SK-N-SH (cell line): ENCODE results near the gene ZNF90. TPM values are rescaled to one million over a fixed set of nuclear protein-coding genes. Genes with fewer than 3 reads are reported as not detected.

Experiments used
- CTCF ChIA-PET: fragments of 300-600, 350-600 bp; formaldehyde crosslinking; extraction: SDS; loops from one replicate; lab custom pipeline; 2021; lab: Yijun Ruan, JAX
- POLR2A ChIA-PET: fragments of 350-600 bp; sonication (Branson Sonifier 250); formaldehyde crosslinking; extraction: SDS; loops from one replicate; lab custom pipeline; 2020; ENCODE audit warnings: antibody characterized with exemption, inconsistent platforms; lab: Yijun Ruan, JAX
- DNase-seq: peaks from one replicate; pipeline ENCODE4 v3.0.0; 2012
- H2AFZ ChIP-seq: fragments of 200-600 bp; sonication (generic); 2 replicates; pipeline ENCODE4 v1.8.1; 2016; ENCODE audit warnings: antibody characterized with exemption, mild to moderate bottlenecking, low read depth
- H3F3A ChIP-seq: fragments of 200-600 bp; sonication (generic); replicated peaks from 2 replicates; pipeline ENCODE3; 2016; ENCODE audit warnings: antibody characterized with exemption, mild to moderate bottlenecking; ENCODE audit not compliant: insufficient read depth
- H3K27ac ChIP-seq, 2 experiments: fragments of 200-500 bp in 1 of 2; fragments of 200-600 bp in 1 of 2; sonication (Bioruptor generic) in 1 of 2; sonication (generic), shearing (Covaris generic) in 1 of 2; 2 replicates each; pipeline versions ENCODE4 v1.5.1 to v1.6.1; 2014 to 2016; ENCODE audit warnings: low read depth in 2 of 2, inconsistent platforms in 1 of 2, low read length in 1 of 2, mild to moderate bottlenecking in 1 of 2, mixed read lengths in 1 of 2
- H3K27me3 ChIP-seq: fragments of 200-600 bp; sonication (generic), shearing (Covaris generic); 2 replicates; pipeline ENCODE4 v1.6.1; 2016; ENCODE audit warnings: mixed run types; ENCODE audit not compliant: insufficient read depth
- H3K36me3 ChIP-seq, 2 experiments: fragments of 200-500 bp in 1 of 2; fragments of 200-600 bp in 1 of 2; sonication (Bioruptor generic) in 1 of 2; sonication (generic) in 1 of 2; replicated peaks in 1 of 2; 2 replicates each; pipeline versions ENCODE3 to v1.5.1; 2014 to 2016; ENCODE audit warnings: low read length in 1 of 2, mild to moderate bottlenecking in 1 of 2; ENCODE audit not compliant: insufficient read depth in 2 of 2, control insufficient read depth in 1 of 2
- H3K4me1 ChIP-seq, 2 experiments: fragments of 200-500 bp in 1 of 2; fragments of 200-600 bp in 1 of 2; sonication (Bioruptor generic) in 1 of 2; sonication (generic), shearing (Covaris generic) in 1 of 2; 2 replicates each; pipeline versions ENCODE4 v1.5.1 to v1.6.1; 2014 to 2016; ENCODE audit warnings: low read depth in 1 of 2, low read length in 1 of 2, mixed run types in 1 of 2; ENCODE audit not compliant: insufficient read depth in 2 of 2, control insufficient read depth in 1 of 2
- H3K4me2 ChIP-seq: fragments of 200-600 bp; sonication (generic), shearing (Covaris generic); 2 replicates; pipeline ENCODE4 v1.6.1; 2017; ENCODE audit warnings: mixed run types
- H3K4me3 ChIP-seq, 2 experiments: fragments of 200-500 bp in 1 of 2; fragments of 200-600 bp in 1 of 2; sonication (Bioruptor generic) in 1 of 2; sonication (generic), shearing (Covaris generic) in 1 of 2; 2 replicates each; pipeline versions ENCODE4 v1.5.1 to v1.8.1; 2014 to 2016; ENCODE audit warnings: low read depth in 2 of 2, inconsistent platforms in 1 of 2, low read length in 1 of 2, mild to moderate bottlenecking in 1 of 2, mixed read lengths in 1 of 2, moderate library complexity in 1 of 2
- H3K79me2 ChIP-seq: fragments of 200-600 bp; sonication (generic); 2 replicates; pipeline ENCODE4 v1.8.1; 2017; ENCODE audit warnings: mild to moderate bottlenecking; ENCODE audit not compliant: insufficient read depth
- H3K9ac ChIP-seq: fragments of 200-600 bp; sonication (generic); 2 replicates; pipeline ENCODE4 v1.6.1; 2017; ENCODE audit warnings: mixed run types
- H3K9me2 ChIP-seq: fragments of 200-600 bp; sonication (generic); 2 replicates; pipeline ENCODE4 v1.6.1; 2017; ENCODE audit warnings: mixed run types
- H3K9me3 ChIP-seq: fragments of 200-600 bp; sonication (generic); 2 replicates; pipeline ENCODE4 v1.6.1; 2017; ENCODE audit warnings: mixed run types, mild to moderate bottlenecking, moderate library complexity
- H4K20me1 ChIP-seq: fragments of 200-600 bp; sonication (generic); 2 replicates; pipeline ENCODE4 v1.6.1; 2017; ENCODE audit warnings: mild to moderate bottlenecking, mixed run types; ENCODE audit not compliant: insufficient read depth
- CTCF ChIP-seq: fragments of 200-600 bp; sonication (generic); IDR thresholded peaks from 2 replicates; pipeline ENCODE4 v1.6.1; 2017; ENCODE audit warnings: antibody characterized with exemption, mild to moderate bottlenecking, moderate library complexity
- ELF1 ChIP-seq: IDR thresholded peaks from 2 replicates; pipeline ENCODE4 v1.4.0; 2012
- EZH2phosphoT487 ChIP-seq: fragments of 200-600 bp; sonication (generic); IDR thresholded peaks from 2 replicates; pipeline ENCODE4 v1.6.1; 2017; ENCODE audit warnings: low read depth, mixed run types, mild to moderate bottlenecking, antibody characterized with exemption, moderate library complexity, borderline replicate concordance
- FOSL2 ChIP-seq: IDR thresholded peaks from 2 replicates; pipeline ENCODE4 v1.4.0; 2012; ENCODE audit warnings: low read depth, mild to moderate bottlenecking, moderate library complexity, borderline replicate concordance
- FOXM1 ChIP-seq: IDR thresholded peaks from 2 replicates; pipeline ENCODE4 v1.4.0; 2012; ENCODE audit warnings: low read depth, mild to moderate bottlenecking
- GATA2 ChIP-seq: sonication (generic); formaldehyde crosslinking; IDR thresholded peaks from 2 replicates; pipeline ENCODE4 v1.5.0; 2020; ENCODE audit warnings: mild to moderate bottlenecking, missing genetic modification reagents
- IRF3 ChIP-seq: fragments of 150-350 bp; IDR thresholded peaks from 2 replicates; pipeline ENCODE4 v1.6.1; 2016; ENCODE audit warnings: mild to moderate bottlenecking, low read depth, low read length
- JUND ChIP-seq: IDR thresholded peaks from 2 replicates; pipeline ENCODE4 v1.4.0; 2012
- MAX ChIP-seq: IDR thresholded peaks from 2 replicates; pipeline ENCODE4 v1.4.0; 2012; ENCODE audit warnings: low read depth
- MXI1 ChIP-seq: IDR thresholded peaks from 2 replicates; pipeline ENCODE4 v1.6.1; 2012; ENCODE audit warnings: mild to moderate bottlenecking, low read depth, low read length, improper control_type of control experiment
- NFIC ChIP-seq: IDR thresholded peaks from 2 replicates; pipeline ENCODE4 v1.4.0; 2012; ENCODE audit warnings: borderline replicate concordance
- RAD21 ChIP-seq: IDR thresholded peaks from 2 replicates; pipeline ENCODE4 v1.6.1; 2012; ENCODE audit warnings: mild to moderate bottlenecking, low read length
- SIN3A ChIP-seq: IDR thresholded peaks from 2 replicates; pipeline ENCODE4 v1.6.1; 2012; ENCODE audit warnings: low read depth, mild to moderate bottlenecking, low read length, moderate library complexity, borderline replicate concordance
- TCF12 ChIP-seq: IDR thresholded peaks from 2 replicates; pipeline ENCODE4 v1.4.0; 2012
- USF1 ChIP-seq: IDR thresholded peaks from 2 replicates; pipeline ENCODE4 v1.4.0; 2012; ENCODE audit warnings: low read depth, borderline replicate concordance
- YY1 ChIP-seq: IDR thresholded peaks from 2 replicates; pipeline ENCODE4 v1.4.0; 2012; ENCODE audit warnings: low read depth, mild to moderate bottlenecking
- ZBTB33 ChIP-seq: IDR thresholded peaks from 2 replicates; pipeline ENCODE4 v1.4.0; 2012; ENCODE audit warnings: low read depth, borderline replicate concordance
- WGBS: methylation state at CpG from one replicate; pipeline ENCODE4 v1.1.6; 2017; ENCODE audit warnings: low lambda C conversion rate; 5-methylcytosine and 5-hydroxymethylcytosine counted together
- polyA plus RNA-seq, 3 experiments: library from polyadenylated mRNA; depleted of rRNA; stranded (reverse); fragments of >200 nt; gene quantifications; 2 replicates each; pipeline ENCODE4 v1.2.3, GENCODE V29; 2012

ZNF90 gene
- polyA plus RNA-seq, 1 of the 3 experiments (the other 2 are of a cell fraction), result 1.4 TPM

- H3K36me3 ChIP-seq, result peaks cover 0 to 13% of the 10 kb centered on the region in 2 experiments
- H3K9ac ChIP-seq, result no peak overlapping the region
- H4K20me1 ChIP-seq, result no peaks in the 10 kb centered on the region
- no peaks in the 10 kb centered on the region for H3K27me3 ChIP-seq
- no peak overlapping the region for H3K4me3 ChIP-seq
- no peaks in the 10 kb centered on the region; the same call in 1 of the 2 replicates for H3K9me3 ChIP-seq
- H3K9me2 ChIP-seq, result no peaks in the 10 kb centered on the region
- no peak overlapping the region for H2AFZ ChIP-seq
- peaks cover 21% of the 10 kb centered on the region for H3K79me2 ChIP-seq
- H3K4me2 ChIP-seq, result no peak overlapping the region
- TF ChIP-seq SIN3A (no peak), JUND (no peak), IRF3 (no peak), ELF1 (no peak), ZBTB33 (no peak), FOXM1 (no peak), CTCF (no peak), MAX (no peak), YY1 (no peak), TCF12 (no peak), MXI1 (no peak), RAD21 (no peak), FOSL2 (no peak), NFIC (no peak), EZH2phosphoT487 (no peak), USF1 (no peak), GATA2 (CRISPR knock-in tag) (no peak)
- H3F3A ChIP-seq, result peaks cover 6% of the 10 kb centered on the region
- no peak for DNase-seq
- H3K27ac ChIP-seq, result no peak overlapping the region
- no peaks in the 10 kb centered on the region; a peak in 1 of 4 replicates for H3K4me1 ChIP-seq
- WGBS, result 37% methylated on average over 1 of the region's 1 CpG
- ChIA-PET POLR2A (no interaction called here), CTCF (no interaction called here)
Observed at GRCh38 chr19:20164456-20164855, 86.7 kb downstream of the ZNF90 start.
